Activated T-helper 9 cell treated with anti-CD3 and anti-CD28 coated beads, Interleukin-2, amount 50 U/mL, for 16 hours (primary cell): ENCODE measurements around the gene MAN1C1.

ENCODE experiments used
- DNase-seq: peaks from one replicate; pipeline ENCODE4 v3.0.0-alpha.2; 2020; ENCODE audit warnings: low read depth

The MAN1C1 gene

GRCh38 chr1:25614501-25615171 lies 2.0 kb upstream of the MAN1C1 start:
- DNase-seq = no peak

GRCh38 chr1:25615172-25615541 lies 1.4 kb upstream of the MAN1C1 start:
- no peak for DNase-seq

- no peak for DNase-seq
Measured at GRCh38 chr1:25615563-25616094, 962 bp upstream of the MAN1C1 start.

GRCh38 chr1:25616987-25617624 lies 515 bp downstream of the MAN1C1 start:
- DNase-seq = no peak

GRCh38 chr1:25617625-25618432 lies 1.2 kb downstream of the MAN1C1 start:
- no peak for DNase-seq

GRCh38 chr1:25618433-25618808 lies 1.8 kb downstream of the MAN1C1 start:
- no peak for DNase-seq

- no peak for DNase-seq
Measured at GRCh38 chr1:25619101-25619890, 2.7 kb downstream of the MAN1C1 start.

GRCh38 chr1:25620211-25620610 lies 3.6 kb downstream of the MAN1C1 start:
- DNase-seq = no peak

- DNase-seq = no peak
Measured at GRCh38 chr1:25620701-25621350, 4.2 kb downstream of the MAN1C1 start.

- DNase-seq = no peak
Measured at GRCh38 chr1:25621876-25622275, 5.3 kb downstream of the MAN1C1 start.

- DNase-seq = no peak
Measured at GRCh38 chr1:25622531-25622930, 5.9 kb downstream of the MAN1C1 start.

- DNase-seq = no peak
Measured at GRCh38 chr1:25623007-25623406, 6.4 kb downstream of the MAN1C1 start.

- DNase-seq = no peak
Measured at GRCh38 chr1:25623731-25624130, 7.1 kb downstream of the MAN1C1 start.

GRCh38 chr1:25624156-25624555 lies 7.6 kb downstream of the MAN1C1 start:
- no peak for DNase-seq

GRCh38 chr1:25624604-25625003 lies 8.0 kb downstream of the MAN1C1 start:
- no peak for DNase-seq

GRCh38 chr1:25626018-25626417 lies 9.4 kb downstream of the MAN1C1 start:
- DNase-seq = no peak

- DNase-seq = no peak
Measured at GRCh38 chr1:25628741-25629421, 12.3 kb downstream of the MAN1C1 start.

GRCh38 chr1:25629836-25630235 lies 13.2 kb downstream of the MAN1C1 start:
- DNase-seq = no peak

GRCh38 chr1:25631750-25632485 lies 15.3 kb downstream of the MAN1C1 start:
- no peak for DNase-seq

GRCh38 chr1:25634066-25634465 lies 17.5 kb downstream of the MAN1C1 start:
- no peak for DNase-seq
